GM18951 (cell line): Measurements from ENCODE around the gene DCXR.
A peak's percentile ranks its signal among the peaks of the same experiment; 100 is the strongest.

ENCODE experiments used
- POLR2A ChIP-seq: IDR thresholded peaks from 4 replicates; pipeline ENCODE4 v1.6.1; 2011; ENCODE audit warnings: mild to moderate bottlenecking; ENCODE audit not compliant: insufficient read length, insufficient read depth; ENCODE audit errors: extremely low read depth
- in situ Hi-C: fragments of 300-500 bp; cut with MboI; formaldehyde crosslinking; loops from one replicate; pipeline ENCODE4 v1.12.0; 2022; ENCODE audit warnings: low sequenced_read_pairs, mixed read lengths, inconsistent platforms; ENCODE audit not compliant: unreplicated experiment

DCXR gene

DNA sequence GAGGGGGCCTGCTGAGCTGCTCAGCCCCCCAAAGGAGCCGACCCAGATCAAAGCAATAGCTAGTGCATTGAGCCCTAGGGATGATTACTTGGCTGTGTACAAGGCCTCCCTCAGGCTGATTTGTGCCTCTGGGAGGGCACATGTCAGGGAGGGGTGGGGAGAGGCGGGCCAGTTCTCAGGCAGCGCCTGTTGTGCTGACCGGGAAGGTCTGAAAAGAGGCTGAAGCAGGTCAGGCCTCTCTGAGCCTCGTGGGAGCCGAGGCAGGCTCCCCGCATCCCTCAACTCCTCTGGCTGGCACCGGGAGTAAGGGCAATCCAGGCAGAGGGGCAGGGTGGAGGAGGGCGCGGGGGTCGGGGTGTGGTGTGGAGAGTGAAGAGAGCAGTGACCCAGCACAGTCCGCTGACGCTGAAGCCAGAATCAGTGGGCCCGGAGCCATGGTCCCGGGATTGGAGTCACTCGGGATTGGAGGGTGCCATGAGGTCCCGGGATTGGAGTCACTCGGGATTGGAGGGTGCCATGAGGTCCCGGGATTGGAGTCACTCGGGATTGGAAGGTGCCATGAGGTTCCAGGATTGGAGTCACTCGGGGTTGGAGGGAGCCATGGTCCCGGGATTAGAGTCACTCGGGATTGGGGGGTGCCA, 3.0 kb downstream of the DCXR start:
- in situ Hi-C loops = loop anchor here (25.0 kb wide), 1 partner anchor 128 kb away; no protein-coding TSS in a partner anchor
- no peak for TF ChIP-seq POLR2A

GRCh38 chr17:82033359-82034085, 4.0 kb downstream of the DCXR start:
- in situ Hi-C loops = loop anchor here (25.0 kb wide), 1 partner anchor 129 kb away; no protein-coding TSS in a partner anchor

DNA sequence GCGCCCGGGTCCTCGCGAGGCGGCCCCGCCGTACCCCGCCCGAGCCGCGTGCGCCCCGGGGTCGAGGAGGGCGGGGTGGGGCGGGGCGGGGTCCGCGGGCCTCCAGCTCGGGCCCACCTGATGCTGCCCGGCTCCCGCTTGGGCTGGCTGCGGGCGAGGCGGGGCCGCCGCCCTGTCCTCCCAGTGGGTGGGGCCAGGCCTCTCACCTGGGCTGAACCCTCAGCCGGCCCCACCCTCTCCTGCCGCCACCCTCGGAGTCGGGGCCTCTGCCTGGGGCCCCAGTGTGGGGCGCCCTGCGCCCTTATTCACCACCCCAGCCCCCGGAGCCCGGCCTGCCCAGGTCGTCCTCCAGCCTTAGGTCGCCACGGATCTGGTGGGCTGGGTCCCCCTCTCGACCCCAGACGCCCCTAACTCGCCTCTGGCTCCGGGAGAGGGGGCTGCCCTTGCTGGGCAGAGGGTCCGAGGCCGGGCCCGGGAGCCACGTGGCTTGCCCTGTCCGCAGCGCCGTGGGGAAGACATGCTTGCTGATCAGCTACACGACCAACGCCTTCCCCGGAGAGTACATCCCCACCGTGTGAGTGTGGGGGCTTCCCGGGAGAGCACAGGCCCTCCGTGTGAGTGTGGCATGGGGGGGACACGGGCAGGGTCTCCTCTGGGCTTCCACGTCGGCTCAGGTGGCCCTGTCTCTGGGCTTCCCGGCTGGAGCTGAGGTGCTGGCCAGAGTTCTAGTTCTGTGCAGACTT, 5.4 kb downstream of the DCXR start:
- in situ Hi-C loops = loop anchor here (25.0 kb wide), 1 partner anchor 130 kb away; no protein-coding TSS in a partner anchor
- TF ChIP-seq POLR2A = no peak

More at GRCh38 chr17:82033359-82034085, 4.0 kb downstream of the DCXR start:
- no peak for TF ChIP-seq POLR2A

DNA sequence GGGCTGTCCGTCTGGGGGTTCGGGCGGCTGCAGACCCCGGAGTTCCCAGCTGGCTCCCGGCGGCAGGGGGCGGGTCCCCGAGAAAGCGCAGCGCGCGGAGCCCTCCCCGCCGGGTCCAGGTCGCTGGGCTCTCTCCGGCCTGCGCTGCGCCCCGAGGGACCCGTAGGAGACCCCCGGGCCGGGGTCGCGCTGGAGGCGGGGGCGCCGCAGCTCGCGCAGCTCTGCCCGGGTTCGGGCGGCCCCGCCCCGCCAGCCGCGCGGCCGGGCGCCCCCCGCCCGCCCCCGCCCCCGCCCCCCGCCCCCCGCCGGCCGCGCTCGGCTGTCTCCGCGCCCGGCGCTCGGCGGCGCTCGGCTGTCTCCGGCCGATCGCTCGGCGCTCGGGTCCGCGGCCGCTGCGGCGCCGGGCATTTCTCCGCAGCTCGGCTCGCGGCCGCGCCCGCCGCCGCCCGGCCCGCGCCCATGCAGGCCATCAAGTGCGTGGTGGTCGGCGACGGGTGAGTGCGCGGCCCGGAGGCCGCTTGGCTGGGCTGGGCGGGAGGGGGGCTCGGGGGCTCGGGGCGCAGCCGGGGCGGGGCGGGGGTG, 6.1 kb downstream of the DCXR start, which contains the start of gene RAC3:
Gene RAC3 (plus strand): TSS at position 376 of the 582 bp plus-strand sequence. CDS start 84 bp downstream, at position 460.
- in situ Hi-C loops = loop anchor here (25.0 kb wide), 1 partner anchor 131 kb away; no protein-coding TSS in a partner anchor
- no peak for TF ChIP-seq POLR2A

DNA sequence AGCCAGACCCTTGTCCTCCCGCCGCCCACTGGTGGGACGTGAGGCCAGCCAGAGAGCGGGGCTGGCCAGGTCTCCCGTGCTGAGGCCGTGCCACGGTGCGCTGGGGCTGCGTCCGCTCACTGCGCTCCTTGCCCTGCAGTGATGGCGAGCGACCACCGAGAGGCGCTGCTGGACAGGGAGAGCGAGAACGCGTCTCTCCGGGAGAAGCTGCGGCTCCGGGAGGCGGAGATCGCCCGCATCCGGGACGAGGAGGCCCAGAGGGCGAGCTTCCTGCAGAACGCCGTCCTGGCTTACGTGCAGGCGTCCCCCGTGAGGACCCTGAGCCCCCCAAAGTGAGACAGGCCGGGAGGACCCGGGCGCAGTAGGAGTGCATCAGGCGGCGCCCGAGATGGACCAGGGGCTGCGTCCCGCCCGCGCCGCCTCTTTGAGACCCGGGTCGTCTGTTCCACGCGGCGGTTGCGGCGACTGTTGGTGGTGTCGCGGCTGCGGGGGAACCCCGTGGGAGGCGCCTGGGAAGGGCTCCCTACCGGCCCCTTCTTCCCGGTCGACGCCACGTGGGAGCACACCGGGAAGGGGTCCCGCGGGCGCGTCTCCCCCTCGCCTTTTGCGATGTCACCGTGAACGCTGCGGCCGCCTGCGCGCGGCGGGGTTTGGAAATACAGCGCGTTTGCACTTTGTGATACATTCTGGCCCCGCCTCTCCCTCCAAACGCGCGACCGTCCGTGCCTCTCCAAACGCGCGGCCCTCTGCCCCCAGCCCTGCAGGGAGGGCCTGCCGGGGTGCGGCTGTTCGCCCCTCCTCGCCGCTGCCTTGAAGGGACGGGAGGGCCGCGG, 6.8 kb downstream of the DCXR start:
- peak; percentile 18 for TF ChIP-seq POLR2A
- in situ Hi-C loops = loop anchor here (25.0 kb wide), 1 partner anchor 132 kb away; no protein-coding TSS in a partner anchor

DNA sequence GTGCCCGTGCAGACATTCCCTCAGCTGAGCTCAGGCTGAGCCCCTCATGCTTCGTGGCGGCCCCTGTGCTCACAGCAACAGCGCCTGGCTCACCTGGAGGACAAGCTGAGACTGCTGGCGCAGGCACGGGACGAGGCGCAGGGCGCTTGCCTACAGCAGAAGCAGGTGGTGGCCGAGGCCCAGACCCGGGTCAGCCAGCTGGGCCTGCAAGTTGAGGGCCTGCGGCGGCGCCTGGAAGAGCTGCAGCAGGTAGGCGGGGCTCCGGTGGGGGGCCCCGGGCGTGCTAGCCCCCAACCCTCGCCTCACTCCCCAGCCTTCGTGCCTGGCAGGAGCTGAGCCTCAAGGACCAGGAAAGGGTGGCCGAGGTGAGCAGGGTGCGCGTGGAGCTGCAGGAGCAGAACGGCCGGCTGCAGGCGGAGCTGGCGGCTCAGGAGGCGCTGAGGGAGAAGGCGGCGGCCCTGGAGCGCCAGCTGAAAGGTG, 7.5 kb downstream of the DCXR start:
- in situ Hi-C loops = loop anchor here (25.0 kb wide), 1 partner anchor 132 kb away; no protein-coding TSS in a partner anchor
- no peak for TF ChIP-seq POLR2A

DNA sequence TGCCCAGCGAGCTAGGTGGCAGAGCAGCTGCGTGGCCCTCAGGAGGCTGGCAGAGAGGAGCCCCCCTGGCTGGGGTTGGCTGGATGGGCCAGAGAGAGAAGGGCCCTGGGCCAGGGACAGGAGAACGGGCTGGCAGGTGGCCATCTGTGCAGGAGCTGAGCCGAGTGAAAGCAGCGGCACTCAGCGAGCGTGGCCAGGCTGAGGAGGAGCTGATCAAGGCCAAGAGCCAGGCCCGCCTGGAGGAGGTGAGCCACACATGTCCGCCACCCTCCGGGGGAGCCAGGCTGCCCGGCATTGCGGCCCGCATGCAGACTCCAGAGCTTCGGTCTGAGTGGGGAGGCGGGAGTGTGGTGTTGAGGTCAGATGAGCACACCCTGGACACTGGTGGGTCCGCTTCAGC, 8.1 kb downstream of the DCXR start:
- in situ Hi-C loops = loop anchor here (25.0 kb wide), 1 partner anchor 133 kb away; no protein-coding TSS in a partner anchor
- no peak for TF ChIP-seq POLR2A

DNA sequence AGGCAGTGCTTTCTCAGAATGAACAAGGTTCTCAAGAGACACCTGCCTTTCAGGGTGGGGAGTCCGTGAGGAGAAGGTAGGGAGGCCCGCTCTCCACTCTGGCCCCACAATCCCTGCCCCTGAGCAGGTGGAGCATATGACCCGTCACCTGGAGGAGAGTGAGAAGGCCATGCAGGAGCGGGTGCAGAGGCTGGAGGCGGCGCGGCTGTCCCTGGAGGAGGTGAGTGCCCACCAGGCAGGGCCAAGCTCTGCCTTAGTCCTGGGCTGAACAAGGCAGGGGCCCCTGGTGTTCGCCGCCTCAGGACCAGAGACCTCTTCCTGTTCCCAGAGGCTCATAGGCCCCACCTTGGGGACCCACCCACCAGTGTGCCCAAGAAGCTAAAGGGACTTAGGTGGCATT, 8.5 kb downstream of the DCXR start:
- in situ Hi-C loops = loop anchor here (25.0 kb wide), 1 partner anchor 133 kb away; no protein-coding TSS in a partner anchor
- no peak for TF ChIP-seq POLR2A

DNA sequence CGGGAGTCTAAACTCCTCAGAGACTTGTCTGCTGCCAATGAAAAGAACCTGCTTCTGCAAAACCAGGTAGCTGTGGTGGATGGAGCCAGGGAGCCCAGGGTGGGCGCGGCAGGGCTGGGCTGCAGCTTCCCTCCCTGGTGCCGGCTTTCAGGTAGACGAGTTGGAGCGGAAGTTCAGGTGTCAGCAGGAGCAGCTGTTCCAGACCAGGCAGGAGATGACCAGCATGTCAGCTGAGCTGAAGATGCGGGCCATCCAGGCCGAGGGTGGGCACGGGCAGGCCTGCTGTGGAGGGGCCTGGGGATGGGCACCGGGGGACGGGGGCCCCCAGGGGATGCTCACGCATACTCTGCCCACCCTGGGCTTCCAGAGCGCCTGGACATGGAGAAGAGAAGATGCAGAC, 9.3 kb downstream of the DCXR start:
- in situ Hi-C loops = loop anchor here (25.0 kb wide), 1 partner anchor 134 kb away; no protein-coding TSS in a partner anchor
- TF ChIP-seq POLR2A = no peak

DNA sequence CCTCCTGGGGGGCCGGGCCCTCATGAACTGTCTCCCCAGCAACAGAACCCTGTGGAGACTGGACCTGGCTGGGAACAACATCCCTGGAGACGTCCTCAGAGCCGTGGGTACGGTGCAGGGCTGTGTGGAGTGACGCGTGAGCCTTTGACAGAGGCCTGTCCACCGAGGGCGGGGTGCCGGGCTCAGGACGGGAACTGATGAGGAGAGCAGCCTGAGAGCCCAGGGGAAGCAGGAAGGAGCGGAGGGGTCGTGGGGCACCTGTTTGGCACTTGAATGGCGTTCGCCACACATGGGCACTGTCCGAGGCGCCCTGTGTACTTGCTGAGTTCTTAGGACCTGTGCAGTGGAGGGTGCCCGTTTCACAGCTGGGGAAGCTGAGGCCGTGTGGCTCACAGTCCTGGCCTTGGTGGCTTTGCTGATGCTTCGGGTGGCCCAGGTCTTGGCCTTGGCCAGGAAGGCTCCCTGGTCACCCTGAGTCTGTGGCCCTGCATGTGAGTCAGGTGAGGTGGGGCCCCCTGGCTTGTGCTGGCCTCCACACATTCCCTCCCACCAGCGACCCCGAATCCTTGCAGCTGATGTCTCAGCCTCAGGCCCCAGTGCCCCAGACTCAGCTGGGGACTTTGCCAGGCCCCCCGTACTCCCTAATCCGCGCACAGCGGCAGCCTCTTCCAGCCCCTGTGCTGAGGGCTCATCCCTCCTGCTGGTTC, 11.9 kb downstream of the DCXR start:
- in situ Hi-C loops = loop anchor here (25.0 kb wide), 1 partner anchor 137 kb away; no protein-coding TSS in a partner anchor
- TF ChIP-seq POLR2A = no peak

DNA sequence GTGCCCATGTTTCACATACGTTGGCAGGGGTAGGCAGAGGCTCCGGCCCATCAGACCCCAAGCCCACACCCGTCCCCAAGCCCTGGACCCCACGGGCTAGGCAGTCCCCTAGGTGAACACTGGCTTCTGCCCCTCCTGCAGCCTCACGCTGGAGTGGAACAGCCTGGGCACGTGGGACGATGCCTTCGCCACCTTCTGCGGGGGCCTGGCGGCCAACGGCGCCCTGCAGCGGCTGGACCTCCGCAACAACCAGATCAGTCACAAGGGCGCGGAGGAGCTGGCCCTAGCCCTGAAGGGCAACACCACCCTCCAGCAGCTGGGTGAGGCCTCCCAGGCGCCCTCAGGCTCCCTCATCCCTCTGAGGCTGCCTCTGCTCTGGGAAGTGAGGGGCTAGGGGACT, 12.6 kb downstream of the DCXR start:
- no peak for TF ChIP-seq POLR2A

More for the DNA sequence above, 12.6 kb downstream of the DCXR start:
- in situ Hi-C loops = loop anchor here (25.0 kb wide), 1 partner anchor 137 kb away; no protein-coding TSS in a partner anchor
